HG03045 (cell line): Measurements from ENCODE around the gene RASGEF1B.

Experiments used
- ATAC-seq: cut with Tn5 transposase; IDR thresholded peaks from one replicate; pipeline ENCODE4 v1.9.1; 2021; ENCODE audit warnings: mild to moderate bottlenecking, moderate library complexity; ENCODE audit not compliant: unreplicated experiment

RASGEF1B gene

GRCh38 chr4:81404294-81404693 lies 67.4 kb downstream of the RASGEF1B start:
- no peak for ATAC-seq

GRCh38 chr4:81399306-81400086 lies 72.2 kb downstream of the RASGEF1B start:
- no peak for ATAC-seq

- no peak for ATAC-seq
These were observed 73.3 kb downstream of the RASGEF1B start for GRCh38 chr4:81398379-81398778.

- ATAC-seq, result no peak
These were observed 74.1 kb downstream of the RASGEF1B start for GRCh38 chr4:81397635-81398034.

GRCh38 chr4:81395239-81395638 lies 76.5 kb downstream of the RASGEF1B start:
- ATAC-seq, result no peak

GRCh38 chr4:81392164-81392563 lies 79.5 kb downstream of the RASGEF1B start:
- ATAC-seq, result no peak

GRCh38 chr4:81389720-81390119 lies 82.0 kb downstream of the RASGEF1B start:
- ATAC-seq, result no peak

GRCh38 chr4:81380437-81380836 lies 91.3 kb downstream of the RASGEF1B start:
- ATAC-seq, result no peak

GRCh38 chr4:81378386-81378785 lies 93.3 kb downstream of the RASGEF1B start:
- ATAC-seq, result no peak

GRCh38 chr4:81377191-81377590 lies 94.5 kb downstream of the RASGEF1B start:
- ATAC-seq, result no peak

- no peak for ATAC-seq
These were observed 95.0 kb downstream of the RASGEF1B start for GRCh38 chr4:81376720-81377119.
